Stomach (tissue), 4 donors: ENCODE results near the gene SPNS2.

ENCODE experiments used
- EP300 ChIP-seq: sonication (generic); formaldehyde crosslinking; IDR thresholded peaks from one replicate; pipeline ENCODE4 v1.6.1; 2017; ENCODE audit warnings: antibody characterized with exemption
- TF ChIP-seq, protein P1 (sequence below), 7 experiments: fragments of 450-650 bp in 4 of 7; fragments of 200-600 bp in 3 of 7; sonication (generic) in 3 of 7; IDR thresholded peaks; one replicate each; pipeline ENCODE4 v1.5.1; 2016 to 2019; ENCODE audit warnings: antibody characterized with exemption in 7 of 7, control low read depth in 2 of 7, mild to moderate bottlenecking in 1 of 7

DNA sequence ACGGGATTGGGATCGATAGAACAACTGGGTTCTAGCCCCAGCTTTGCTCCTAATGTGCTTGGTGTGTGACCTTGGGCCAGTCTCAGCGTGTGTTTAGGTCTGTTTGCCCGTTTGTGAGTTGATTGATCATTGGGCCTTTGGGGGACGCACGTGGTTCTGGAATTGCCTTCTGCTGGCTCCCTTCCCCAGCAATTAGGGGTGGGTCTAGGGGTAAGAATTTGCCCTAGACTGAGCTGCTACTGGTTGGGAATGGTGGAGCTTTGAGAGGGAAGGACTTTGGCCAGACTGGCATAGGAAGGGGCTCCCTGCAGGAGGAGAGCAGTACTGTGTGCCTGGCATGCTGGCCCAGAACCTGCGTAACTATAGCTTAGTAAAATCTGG lies 1.5 kb downstream of the SPNS2 start:
- TF ChIP-seq, protein P1, sequence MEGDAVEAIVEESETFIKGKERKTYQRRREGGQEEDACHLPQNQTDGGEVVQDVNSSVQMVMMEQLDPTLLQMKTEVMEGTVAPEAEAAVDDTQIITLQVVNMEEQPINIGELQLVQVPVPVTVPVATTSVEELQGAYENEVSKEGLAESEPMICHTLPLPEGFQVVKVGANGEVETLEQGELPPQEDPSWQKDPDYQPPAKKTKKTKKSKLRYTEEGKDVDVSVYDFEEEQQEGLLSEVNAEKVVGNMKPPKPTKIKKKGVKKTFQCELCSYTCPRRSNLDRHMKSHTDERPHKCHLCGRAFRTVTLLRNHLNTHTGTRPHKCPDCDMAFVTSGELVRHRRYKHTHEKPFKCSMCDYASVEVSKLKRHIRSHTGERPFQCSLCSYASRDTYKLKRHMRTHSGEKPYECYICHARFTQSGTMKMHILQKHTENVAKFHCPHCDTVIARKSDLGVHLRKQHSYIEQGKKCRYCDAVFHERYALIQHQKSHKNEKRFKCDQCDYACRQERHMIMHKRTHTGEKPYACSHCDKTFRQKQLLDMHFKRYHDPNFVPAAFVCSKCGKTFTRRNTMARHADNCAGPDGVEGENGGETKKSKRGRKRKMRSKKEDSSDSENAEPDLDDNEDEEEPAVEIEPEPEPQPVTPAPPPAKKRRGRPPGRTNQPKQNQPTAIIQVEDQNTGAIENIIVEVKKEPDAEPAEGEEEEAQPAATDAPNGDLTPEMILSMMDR (IDR thresholded peaks at IDR 0.05): peak in 1 of 7 experiments; percentile 13
- no peak for TF ChIP-seq EP300
